Adrenal gland (tissue), 5 donors: ENCODE data around the gene TEX50.

ENCODE experiments used
- POLR2A ChIP-seq, 2 donors: fragments of 450-650 bp; IDR thresholded peaks; one replicate each; pipeline ENCODE4 v1.6.1; 2017; ENCODE audit warnings: antibody characterized with exemption in 2 of 2, mild to moderate bottlenecking in 2 of 2, moderate library complexity in 1 of 2
- TF ChIP-seq, protein P1 (sequence below), 6 experiments: fragments of 450-650 bp in 4 of 6; fragments of 200-600 bp in 2 of 6; sonication (generic) in 1 of 6; IDR thresholded peaks; 1 replicate in 5 of 6; 2 replicates in 1 of 6; pipeline versions ENCODE4 v1.5.1 to v1.8.0; 2016 to 2021; ENCODE audit warnings: antibody characterized with exemption in 6 of 6, mild to moderate bottlenecking in 2 of 6, moderate library complexity in 1 of 6
- donor health status: DM: no; HTN: no; CAD: no.

DNA sequence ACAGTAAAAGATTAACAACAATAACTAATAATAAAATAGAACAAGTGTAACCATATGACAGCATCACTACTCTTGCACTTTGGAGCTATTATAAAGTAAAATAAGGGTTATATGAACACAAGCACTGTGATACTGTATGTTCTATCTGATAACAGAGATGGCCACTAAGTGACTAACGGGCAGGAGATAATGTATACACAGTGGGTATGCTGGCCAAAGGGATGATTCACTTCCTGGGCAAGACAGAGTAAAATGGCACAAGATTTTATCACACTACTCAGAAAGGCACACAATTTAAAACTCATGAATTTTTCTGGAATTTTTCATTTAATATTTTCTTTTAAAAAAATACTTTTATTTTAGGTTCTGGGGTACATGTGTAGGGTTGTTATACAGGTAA, 44.6 kb upstream of the TEX50 start:
- TF ChIP-seq, protein P1, sequence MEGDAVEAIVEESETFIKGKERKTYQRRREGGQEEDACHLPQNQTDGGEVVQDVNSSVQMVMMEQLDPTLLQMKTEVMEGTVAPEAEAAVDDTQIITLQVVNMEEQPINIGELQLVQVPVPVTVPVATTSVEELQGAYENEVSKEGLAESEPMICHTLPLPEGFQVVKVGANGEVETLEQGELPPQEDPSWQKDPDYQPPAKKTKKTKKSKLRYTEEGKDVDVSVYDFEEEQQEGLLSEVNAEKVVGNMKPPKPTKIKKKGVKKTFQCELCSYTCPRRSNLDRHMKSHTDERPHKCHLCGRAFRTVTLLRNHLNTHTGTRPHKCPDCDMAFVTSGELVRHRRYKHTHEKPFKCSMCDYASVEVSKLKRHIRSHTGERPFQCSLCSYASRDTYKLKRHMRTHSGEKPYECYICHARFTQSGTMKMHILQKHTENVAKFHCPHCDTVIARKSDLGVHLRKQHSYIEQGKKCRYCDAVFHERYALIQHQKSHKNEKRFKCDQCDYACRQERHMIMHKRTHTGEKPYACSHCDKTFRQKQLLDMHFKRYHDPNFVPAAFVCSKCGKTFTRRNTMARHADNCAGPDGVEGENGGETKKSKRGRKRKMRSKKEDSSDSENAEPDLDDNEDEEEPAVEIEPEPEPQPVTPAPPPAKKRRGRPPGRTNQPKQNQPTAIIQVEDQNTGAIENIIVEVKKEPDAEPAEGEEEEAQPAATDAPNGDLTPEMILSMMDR (IDR thresholded peaks at IDR 0.05): no peak
- TF ChIP-seq POLR2A (IDR thresholded peaks at IDR 0.05): no peak
